ENCODE measurements around the gene SLC15A1.

- TF ChIP-seq CTCF (IDR thresholded peaks at IDR 0.05): no peak
- TF ChIP-seq POLR2A (IDR thresholded peaks at IDR 0.05): no peak
Observed at GRCh38 chr13:98761126-98761985, 8.9 kb upstream of the SLC15A1 start.

All from esophagus squamous epithelium (tissue), 4 donors.